COLO829 (cell line): ENCODE data around the gene NMNAT3.
A peak's percentile ranks its signal among the peaks of the same experiment; 100 is the strongest.

Experiments
- DNase-seq: peaks from one replicate; pipeline ENCODE4 v3.0.0; 2012; ENCODE audit warnings: low spot score

Gene NMNAT3

DNA sequence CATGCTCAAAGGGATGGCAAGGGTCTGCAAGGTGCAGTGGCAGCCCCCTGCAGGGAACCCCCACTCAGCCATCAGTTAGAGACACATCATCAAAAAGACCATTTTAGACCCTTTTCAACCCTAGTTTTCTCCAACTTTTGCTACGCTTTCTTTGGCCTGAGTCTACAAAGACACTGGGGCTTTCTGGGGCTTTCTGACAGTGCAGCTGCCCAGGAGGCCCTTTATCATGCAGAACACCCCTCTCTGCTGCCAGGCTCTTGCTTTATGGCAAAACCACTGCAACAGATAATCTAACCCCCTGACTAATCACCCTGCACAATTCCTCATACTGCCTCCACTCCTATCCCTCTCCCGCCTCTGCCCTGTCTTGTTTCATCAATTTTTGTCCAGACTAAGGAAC, 2.4 kb downstream of the NMNAT3 start:
- no peak for DNase-seq

DNA sequence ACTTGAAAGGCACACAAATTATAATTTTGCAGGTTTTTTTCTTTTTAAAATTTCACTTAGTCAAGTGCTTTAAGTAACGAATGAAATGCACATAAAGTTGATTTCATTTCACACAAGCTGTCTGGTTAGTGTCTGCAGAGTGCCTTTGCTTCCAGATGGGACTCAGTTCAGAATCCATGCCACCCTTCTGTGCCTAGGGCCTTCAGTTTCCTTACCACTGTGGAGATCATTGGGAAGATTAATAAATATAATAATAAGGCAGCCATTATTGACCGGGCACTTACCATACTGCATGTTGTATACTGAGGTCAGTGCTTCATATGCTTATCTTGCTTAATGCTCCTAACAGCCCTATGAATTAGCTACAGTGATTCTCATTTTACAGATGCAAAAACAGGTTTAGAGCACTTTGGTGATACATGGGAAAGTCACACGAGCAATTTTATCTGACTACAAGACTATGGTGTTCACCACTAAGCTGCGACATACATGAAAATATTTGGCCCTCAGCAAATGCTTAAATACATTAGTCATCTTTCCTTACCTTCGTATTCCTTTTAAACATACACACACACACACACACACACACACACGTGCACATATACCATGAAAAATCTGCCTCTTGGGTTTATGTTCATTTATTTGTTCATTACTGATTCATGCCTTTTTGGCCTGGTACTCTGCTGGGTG, 3.1 kb downstream of the NMNAT3 start:
- no peak for DNase-seq

DNA sequence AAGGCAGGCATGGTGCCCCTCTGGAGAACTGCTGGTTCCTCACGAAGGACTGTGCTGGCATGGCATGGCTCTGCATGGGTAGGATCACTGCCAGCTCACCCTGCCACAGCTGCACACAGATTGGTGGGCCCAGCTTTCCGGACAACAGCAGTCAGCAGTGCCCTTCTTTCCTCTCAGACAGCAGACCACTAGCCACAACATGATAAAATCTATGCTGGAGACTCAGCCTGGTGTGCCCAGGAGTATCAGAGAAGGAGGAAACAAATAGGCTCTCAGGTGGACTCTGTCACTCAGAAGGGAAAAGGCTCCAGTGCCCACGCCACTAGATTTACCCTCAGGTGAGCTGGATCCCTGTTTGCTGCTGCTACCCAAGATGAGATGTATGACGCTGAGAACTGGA, 4.9 kb downstream of the NMNAT3 start:
- DNase-seq = no peak

- no peak for DNase-seq
Measured at GRCh38 chr3:139671863-139672646, 5.7 kb downstream of the NMNAT3 start.

DNA sequence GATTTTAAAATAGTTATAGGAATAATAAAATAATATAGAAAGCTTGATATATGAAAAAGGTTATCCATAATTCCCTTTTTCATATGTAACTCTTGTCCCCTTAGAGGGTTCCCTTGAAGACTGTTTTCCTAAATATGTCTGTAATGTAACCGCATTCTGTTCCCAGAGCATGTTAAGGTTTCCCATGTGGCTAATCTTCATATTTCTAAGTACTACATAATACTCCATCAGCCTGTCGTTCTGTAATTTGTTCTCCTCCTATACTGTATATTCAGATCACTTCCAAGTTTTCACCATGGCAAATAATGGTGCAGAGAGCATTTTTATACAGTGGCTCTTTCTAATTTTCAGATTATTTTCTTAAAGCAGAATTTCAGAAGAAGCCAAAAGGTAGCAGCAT, 6.7 kb downstream of the NMNAT3 start:
- DNase-seq = no peak

DNA sequence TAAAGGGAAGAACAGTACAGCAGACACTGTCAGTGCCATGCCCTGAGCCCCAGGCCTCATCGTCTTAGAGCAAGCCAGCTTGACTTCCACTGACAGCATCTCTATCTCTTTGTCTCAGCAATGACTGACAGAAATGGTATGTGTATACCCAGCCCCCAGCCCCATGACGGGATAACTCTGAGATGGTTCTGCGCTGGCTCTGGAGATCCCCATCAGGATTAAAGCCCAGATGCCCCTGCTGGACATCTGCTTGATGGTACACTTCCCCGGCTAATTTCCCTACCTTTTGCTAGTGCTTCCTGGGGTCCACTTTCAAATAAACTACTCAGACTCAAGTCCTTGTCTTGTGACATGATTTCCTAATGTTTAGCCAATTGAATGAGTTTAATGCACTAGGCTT, 7.6 kb downstream of the NMNAT3 start:
- no peak for DNase-seq

DNA sequence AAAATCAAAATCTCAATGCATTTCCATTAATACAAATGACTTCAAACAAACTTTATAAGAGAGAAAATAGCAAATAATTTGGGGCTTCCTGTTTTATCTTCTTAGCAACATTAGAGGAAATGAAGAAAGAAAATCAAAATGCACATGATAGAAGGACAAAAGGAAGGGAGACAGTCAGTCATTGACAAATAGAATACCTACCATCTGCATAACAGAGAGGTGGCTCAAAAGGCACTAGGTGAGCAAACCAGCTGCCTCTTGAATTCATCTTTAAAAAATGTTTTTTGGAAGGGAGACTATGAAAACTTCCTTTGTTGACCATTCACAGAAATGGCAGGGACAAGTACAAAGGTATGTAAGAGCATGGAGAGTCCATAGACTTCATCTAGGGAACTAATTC, 9.4 kb downstream of the NMNAT3 start:
- no peak for DNase-seq

DNA sequence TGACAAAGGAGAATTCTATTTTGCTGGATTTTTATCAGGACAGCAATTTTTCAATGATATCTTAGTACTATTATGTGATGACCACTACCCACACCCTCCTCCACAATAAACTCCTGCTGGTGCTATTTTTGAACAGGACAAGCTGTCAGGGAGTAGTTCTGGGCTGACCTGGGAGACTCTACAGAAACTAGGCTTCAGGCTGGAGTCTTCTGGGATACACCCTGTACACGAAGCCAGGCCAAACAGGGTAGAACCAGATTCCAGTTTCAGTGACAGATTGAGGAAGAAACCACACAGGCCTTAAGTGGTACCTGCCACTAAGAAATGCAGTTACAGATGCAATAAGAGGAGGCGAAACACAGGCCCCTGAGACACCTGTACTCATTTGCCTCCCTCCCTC, 12.8 kb downstream of the NMNAT3 start:
- DNase-seq = no peak

DNA sequence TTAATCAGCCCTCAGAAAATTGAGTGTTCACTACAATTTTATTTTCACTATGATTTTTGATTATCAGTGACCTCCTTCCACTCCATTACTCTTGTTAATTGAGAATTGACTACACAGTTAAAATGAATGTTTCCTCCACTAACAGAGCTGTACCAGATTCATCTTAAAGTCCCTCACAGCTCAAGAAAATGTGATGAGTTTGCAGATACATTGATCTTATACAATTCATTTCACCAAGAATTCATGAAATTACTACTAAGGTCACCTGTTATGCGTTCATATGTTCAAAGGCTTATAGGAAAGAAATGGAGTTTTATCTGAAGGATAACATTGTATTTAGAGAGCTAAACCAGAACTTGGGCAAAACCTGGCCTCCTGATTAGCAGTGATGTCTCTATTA, 17.5 kb downstream of the NMNAT3 start:
- DNase-seq = no peak

- no peak for DNase-seq
Measured at GRCh38 chr3:139659511-139659910, 18.3 kb downstream of the NMNAT3 start.

DNA sequence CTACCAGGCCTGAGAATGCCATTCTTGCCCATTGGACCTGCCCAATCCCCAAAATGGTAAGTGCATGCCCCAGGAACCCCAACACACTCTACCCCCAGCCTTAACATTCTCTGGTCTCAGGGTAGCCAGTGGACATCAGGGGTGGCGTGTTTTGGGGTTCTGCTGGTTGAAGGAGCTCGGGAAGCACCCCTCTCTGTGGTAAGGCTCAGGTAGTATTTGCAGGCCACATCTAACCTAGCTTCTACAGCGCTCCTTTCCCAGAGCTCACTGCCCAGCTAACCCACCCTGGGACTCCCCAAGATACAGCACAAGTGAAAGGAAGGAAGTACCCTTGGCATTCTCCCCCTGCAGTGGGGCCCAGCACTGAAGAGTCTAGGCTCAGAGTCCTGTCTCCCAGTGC, 19.8 kb downstream of the NMNAT3 start:
- DNase-seq = no peak

DNA sequence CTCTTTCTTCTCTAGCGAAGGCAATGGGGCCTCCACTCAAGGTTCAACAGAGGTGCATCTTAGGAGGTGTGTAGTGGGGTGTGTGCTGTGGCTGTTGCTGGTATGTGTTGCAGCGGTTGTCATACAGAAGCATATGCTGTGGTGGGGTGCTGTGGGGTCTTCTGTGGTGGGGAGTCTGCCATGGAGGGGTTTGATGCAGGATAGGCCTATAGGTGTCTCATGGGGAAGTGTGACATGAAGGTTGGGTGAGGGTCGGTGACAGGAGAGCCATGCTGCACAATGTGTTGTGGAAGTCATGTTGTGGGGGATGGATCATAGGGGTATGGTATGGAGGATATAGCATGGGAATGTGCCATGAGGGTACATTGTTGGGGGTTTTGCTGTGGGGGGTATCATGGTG, 20.3 kb downstream of the NMNAT3 start:
- DNase-seq = no peak

GRCh38 chr3:139655909-139656595, 21.7 kb downstream of the NMNAT3 start:
- no peak for DNase-seq

DNA sequence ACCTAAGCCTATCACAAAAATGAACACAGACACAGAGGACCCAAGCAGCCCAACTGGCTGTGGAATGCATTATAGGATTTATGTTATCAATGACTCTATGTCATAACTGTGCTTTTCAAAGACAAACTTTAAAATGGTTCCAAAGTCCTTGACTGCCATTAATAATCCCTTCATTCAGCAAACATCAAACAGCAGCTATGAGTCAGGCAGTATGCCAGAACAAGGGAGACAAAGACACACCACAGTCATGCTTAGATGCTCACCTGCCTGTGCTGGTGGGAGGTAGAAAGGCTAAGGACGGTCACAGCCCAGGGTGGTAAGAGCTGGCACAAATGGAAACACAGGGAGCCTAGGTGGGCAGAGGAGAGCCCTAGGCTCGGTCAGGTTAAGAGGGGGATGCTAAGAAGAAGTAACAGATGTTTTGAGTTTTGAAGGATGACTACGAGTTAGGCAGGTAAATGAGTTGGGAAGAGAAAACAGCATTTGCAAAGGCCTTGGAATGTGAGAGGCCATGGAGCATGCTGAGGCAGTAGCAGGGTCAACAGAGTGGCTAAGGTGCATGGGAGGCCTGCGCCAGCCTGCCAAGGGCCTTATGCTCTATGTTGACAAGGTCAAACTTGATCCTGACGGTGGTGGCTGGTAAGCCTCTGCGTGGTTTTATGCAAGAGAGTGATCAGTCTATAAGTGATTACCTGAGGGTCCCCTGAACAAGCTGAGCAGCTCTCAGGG, 23.0 kb downstream of the NMNAT3 start:
- DNase-seq = peak; percentile 21

DNA sequence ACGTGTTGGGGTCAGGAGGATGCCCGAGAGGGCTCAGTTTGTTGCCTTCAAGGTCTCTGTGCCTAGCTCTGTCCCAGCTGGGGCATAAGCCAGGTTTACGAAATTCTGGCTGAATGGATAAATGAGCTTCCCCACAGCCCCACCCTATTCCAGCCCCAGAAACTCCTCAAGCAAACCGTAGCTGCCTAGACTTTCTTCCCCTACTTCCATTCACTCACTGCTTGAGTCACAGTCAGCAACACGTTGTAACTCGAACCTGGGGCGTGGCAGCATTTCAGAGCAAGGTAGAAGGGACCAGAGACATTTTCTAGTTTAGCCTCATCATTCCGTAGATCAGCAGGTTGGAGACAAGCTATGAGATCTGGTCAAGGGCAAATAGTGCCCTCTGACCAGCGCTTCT, 24.2 kb downstream of the NMNAT3 start:
- no peak for DNase-seq

DNA sequence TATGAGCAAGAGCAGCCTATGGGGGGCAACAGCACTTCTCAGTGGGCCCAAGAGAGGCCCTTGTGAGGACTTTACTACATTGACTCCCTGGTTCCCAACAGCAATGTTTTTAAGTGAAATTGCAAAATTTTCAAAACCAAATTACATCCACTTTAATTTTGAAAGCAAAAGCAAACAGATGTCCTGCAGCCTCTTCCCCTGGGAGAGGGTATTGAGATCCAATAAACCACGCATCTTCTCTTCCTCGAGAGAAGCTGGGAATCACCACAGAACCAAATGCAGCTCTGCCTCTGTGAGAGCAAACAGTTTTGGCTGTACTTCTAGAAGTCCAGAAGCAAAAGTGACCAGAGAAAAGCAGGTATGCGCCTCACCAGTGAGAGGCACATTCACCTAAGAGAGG, 25.2 kb downstream of the NMNAT3 start:
- no peak for DNase-seq

DNA sequence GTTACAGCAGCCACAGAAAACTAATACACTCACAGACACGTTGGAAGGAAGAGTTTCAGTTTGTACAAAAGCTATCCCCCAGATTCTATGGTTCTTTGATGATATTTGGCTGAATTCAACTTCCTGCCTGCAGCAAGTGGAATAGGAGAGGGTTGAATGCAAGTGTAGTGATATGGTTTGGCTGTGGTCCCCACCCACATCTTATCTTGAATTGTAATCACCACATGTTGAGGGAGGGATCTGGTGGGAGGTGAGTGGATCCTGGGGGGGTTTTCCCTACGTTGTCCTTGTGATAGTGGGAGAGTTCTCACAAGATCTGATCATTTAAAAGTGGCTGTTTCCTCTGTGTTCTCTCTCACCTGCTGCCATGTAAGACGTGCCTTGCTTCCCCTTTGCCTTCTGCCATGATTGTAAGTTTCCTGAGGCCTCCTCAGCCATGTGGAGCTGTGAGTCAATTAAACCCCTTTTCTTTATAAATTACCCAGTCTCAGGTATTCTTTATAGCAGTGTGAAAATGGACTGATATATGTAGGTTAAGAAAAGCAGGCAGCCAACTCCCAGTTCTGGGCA, 29.8 kb downstream of the NMNAT3 start:
- DNase-seq = no peak

DNA sequence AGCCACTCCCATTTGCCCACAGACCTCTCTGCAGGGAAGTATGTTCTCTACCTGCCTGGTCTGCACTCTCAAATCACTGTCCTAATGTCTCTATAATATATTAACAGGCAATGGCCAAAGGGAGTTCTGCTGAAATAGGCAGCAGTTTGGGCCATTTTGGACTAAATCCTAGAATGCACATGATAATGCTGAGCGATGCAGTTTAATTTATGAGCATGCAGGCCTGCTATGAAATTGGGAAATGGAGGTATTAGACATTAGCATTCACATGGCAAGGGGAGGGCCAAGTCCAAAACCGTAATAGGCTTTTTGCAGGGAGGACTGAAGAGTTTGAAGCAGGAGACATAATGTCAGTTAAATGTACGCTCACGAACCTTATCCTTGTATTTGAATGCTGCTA, 31.3 kb downstream of the NMNAT3 start:
- no peak for DNase-seq

DNA sequence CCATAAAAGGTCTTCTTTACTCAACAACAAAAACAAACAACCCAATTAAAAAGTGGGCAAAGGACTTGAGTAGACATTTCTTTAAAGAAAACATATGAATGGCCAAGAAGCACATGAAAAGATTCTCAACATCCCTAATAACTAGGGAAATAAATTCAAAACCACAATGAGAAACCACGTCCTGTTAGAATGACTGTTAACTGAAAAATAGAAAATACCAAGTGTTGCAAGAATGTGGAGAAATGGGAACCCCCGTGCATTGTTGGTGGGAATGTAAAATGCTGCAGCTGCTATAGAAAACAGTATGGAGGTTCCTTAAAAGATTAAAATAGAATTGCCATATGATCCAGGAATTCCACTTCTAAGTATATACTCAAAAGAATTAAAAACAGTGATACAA, 34.8 kb downstream of the NMNAT3 start:
- DNase-seq = no peak

GRCh38 chr3:139640456-139640855, 37.3 kb downstream of the NMNAT3 start:
- DNase-seq = no peak

- no peak for DNase-seq
Measured at GRCh38 chr3:139639662-139640061, 38.1 kb downstream of the NMNAT3 start.

GRCh38 chr3:139638518-139638917, 39.3 kb downstream of the NMNAT3 start:
- DNase-seq = no peak
